T47D (cell line): ENCODE measurements around the gene COL4A2.

Experiments used
- DNase-seq, 2 experiments: peaks; one replicate each; pipeline versions ENCODE4 v3.0.0 to v3.0.0-alpha.2; 2011 to 2012; ENCODE audit warnings: low read depth in 1 of 2, low spot score in 1 of 2
- JUND ChIP-seq: IDR thresholded peaks from 2 replicates; pipeline ENCODE4 v1.6.1; 2012; ENCODE audit warnings: low read depth
- in situ Hi-C: cut with HindIII; loops from 2 replicates; pipeline ENCODE4 v1.10.0; 2016; ENCODE audit warnings: low sequenced_read_pairs, low pct_unique_long_range_greater_than_20kb

The COL4A2 gene

GRCh38 chr13:110374431-110375370 is 67.6 kb downstream of the COL4A2 start:
- no peak for TF ChIP-seq JUND
- in situ Hi-C loops = no loop called here
- DNase-seq = no peak

- no peak for DNase-seq
- no peak for TF ChIP-seq JUND
- in situ Hi-C loops = no loop called here
Observed at GRCh38 chr13:110376120-110376519, 69.0 kb downstream of the COL4A2 start.

- no peak for TF ChIP-seq JUND
- in situ Hi-C loops = no loop called here
- DNase-seq = no peak
Observed at GRCh38 chr13:110377178-110377825, 70.2 kb downstream of the COL4A2 start.

- in situ Hi-C loops = no loop called here
- DNase-seq = no peak
- TF ChIP-seq JUND = no peak
Observed at GRCh38 chr13:110377826-110378201, 70.7 kb downstream of the COL4A2 start.

GRCh38 chr13:110379358-110379757 is 72.3 kb downstream of the COL4A2 start:
- in situ Hi-C loops = no loop called here
- DNase-seq = no peak

GRCh38 chr13:110379905-110380341 is 72.8 kb downstream of the COL4A2 start:
- in situ Hi-C loops = no loop called here
- no peak for TF ChIP-seq JUND
- no peak for DNase-seq

More at GRCh38 chr13:110379358-110379757, 72.3 kb downstream of the COL4A2 start:
- TF ChIP-seq JUND = no peak

GRCh38 chr13:110380359-110381028 is 73.4 kb downstream of the COL4A2 start:
- no peak for DNase-seq
- in situ Hi-C loops = no loop called here
- no peak for TF ChIP-seq JUND

- in situ Hi-C loops = no loop called here
- DNase-seq = no peak
- TF ChIP-seq JUND = no peak
Observed at GRCh38 chr13:110381029-110381360, 73.9 kb downstream of the COL4A2 start.

- DNase-seq = no peak
- TF ChIP-seq JUND = no peak
- in situ Hi-C loops = no loop called here
Observed at GRCh38 chr13:110382229-110382628, 75.1 kb downstream of the COL4A2 start.

GRCh38 chr13:110382830-110383229 is 75.7 kb downstream of the COL4A2 start:
- no peak for DNase-seq
- TF ChIP-seq JUND = no peak
- in situ Hi-C loops = no loop called here

GRCh38 chr13:110387451-110388107 is 80.5 kb downstream of the COL4A2 start:
- no peak for TF ChIP-seq JUND
- in situ Hi-C loops = no loop called here
- no peak for DNase-seq

- in situ Hi-C loops = no loop called here
- DNase-seq = no peak
- TF ChIP-seq JUND = no peak
Observed at GRCh38 chr13:110388108-110388943, 81.2 kb downstream of the COL4A2 start.
